Activated T-helper 1 cell treated with anti-CD3 and anti-CD28 coated beads, Interleukin-12 subunit alpha, Interleukin-12 subunit beta, Interleukin-2, Interleukin-4 antibody, amounts not matched to agents 30 ng/mL and 10 ng/mL and 1 ng/mL, durations not matched to agents 14 hours and 24 hours and 36 hours (primary cell): Measurements from ENCODE around the gene LRRK1. TPM values are rescaled to one million over a fixed set of nuclear protein-coding genes. Genes with fewer than 3 reads are reported as not detected.

ENCODE experiments used
- DNase-seq: peaks from one replicate; pipeline ENCODE4 v3.0.0; 2021; ENCODE audit warnings: low spot score
- H3K27ac Mint-ChIP-seq: one replicate; pipeline ENCODE4 v1.8.0; 2021; ENCODE audit warnings: mild to moderate bottlenecking, mixed read lengths
- H3K27me3 Mint-ChIP-seq: one replicate; pipeline ENCODE4 v1.8.0; 2022; ENCODE audit warnings: mild to moderate bottlenecking, moderate library complexity, mixed read lengths; ENCODE audit not compliant: insufficient read depth
- H3K36me3 Mint-ChIP-seq: one replicate; pipeline ENCODE4 v1.8.0; 2021; ENCODE audit warnings: low read depth, mixed read lengths
- H3K4me1 Mint-ChIP-seq: one replicate; pipeline ENCODE4 v1.8.0; 2021; ENCODE audit warnings: low read depth, mixed read lengths
- H3K4me3 Mint-ChIP-seq: one replicate; pipeline ENCODE4 v1.8.0; 2021; ENCODE audit warnings: mild to moderate bottlenecking, moderate library complexity, mixed read lengths
- H3K9me3 Mint-ChIP-seq: one replicate; pipeline ENCODE4 v1.8.0; 2021; ENCODE audit warnings: mixed read lengths
- intact Hi-C: fragments of 100-400 bp; cut with micrococcal nuclease; formaldehyde crosslinking; loops from one replicate; pipeline ENCODE4 v1.15.1; 2024
- total RNA-seq: library from RNA; stranded (reverse); gene quantifications from 2 replicates; pipeline ENCODE4 v1.2.3, GENCODE V29; 2022

The LRRK1 gene
- total RNA-seq, 1 donor from 2014 or later = 1.9 TPM

DNA sequence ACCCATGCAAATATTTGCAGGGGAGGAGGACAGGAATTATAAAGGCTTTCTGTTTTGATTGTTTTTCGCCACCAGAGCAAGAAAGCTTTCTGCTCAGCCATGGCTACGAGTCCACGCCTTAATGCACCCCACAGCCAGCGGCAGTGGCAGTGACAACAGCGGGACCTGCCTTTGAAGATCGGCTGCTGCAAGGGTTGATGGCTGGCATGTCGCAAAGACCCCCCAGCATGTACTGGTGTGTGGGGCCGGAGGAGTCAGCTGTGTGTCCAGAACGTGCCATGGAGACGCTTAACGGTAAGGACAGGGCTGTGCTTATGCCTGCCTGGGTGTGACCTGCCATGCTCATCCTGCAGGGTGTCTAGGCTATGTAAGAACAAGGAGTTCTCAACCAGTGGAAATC, 5.3 kb downstream of the LRRK1 start:
- Mint-ChIP-seq H3K4me3 (no peak overlapping the region), H3K4me1 (peaks cover 12% of the 10 kb centered on the region), H3K27ac (no peak overlapping the region), H3K27me3 (peaks cover 37% of the 10 kb centered on the region), H3K9me3 (no peaks in the 10 kb centered on the region), H3K36me3 (no peaks in the 10 kb centered on the region)
- intact Hi-C loops = no loop called here
- DNase-seq = no peak

DNA sequence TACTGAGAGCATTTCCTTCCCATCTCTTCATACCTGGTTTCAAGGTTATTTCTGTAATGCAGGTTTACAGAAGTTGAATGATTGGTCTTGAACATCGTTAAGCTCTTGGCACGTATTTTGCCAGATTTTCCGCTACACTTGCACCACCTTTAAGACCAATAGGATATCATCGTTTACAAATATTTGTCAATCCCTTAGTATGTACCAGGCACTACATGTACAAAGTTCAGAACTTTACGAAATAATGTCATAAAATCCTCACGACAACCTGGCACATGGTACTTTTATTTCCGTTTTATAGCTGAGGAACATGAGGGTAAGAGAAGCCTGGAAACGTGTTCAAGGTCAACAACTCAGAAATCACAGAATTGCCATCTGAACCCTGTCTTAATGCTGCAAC, 6.3 kb downstream of the LRRK1 start:
- intact Hi-C loops = no loop called here
- H3K4me1 Mint-ChIP-seq = peaks cover 12% of the 10 kb centered on the region

DNA sequence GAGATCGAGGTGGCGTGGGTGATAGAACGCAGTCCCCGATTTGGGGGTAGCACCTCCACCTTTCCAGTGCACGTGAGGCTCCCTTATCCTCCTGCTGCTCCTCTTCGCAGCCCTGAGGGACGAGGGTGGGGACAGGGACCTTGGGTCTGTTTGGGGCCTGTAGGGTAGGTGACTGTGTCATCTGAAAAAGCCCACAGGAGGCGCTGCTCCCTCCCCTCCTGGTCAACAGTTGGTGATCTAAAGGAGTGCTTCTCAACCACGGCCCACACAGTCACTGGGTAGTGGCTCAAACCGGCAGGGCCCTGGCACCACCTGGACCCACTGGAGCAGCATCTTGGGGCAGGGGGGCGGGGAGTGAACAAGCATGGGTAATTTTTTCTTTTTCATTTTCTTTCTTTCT, 7.1 kb downstream of the LRRK1 start:
- no peak for DNase-seq
- H3K27me3 Mint-ChIP-seq = peaks cover 23% of the 10 kb centered on the region
- no peak overlapping the region for H3K4me3 Mint-ChIP-seq
- no peak overlapping the region for H3K27ac Mint-ChIP-seq
- intact Hi-C loops = no loop called here
- peaks cover 12% of the 10 kb centered on the region for H3K4me1 Mint-ChIP-seq
- H3K36me3 Mint-ChIP-seq = no peaks in the 10 kb centered on the region
- H3K9me3 Mint-ChIP-seq = no peaks in the 10 kb centered on the region

More for the DNA sequence above, 6.3 kb downstream of the LRRK1 start:
- no peak overlapping the region for H3K27ac Mint-ChIP-seq
- peaks cover 30% of the 10 kb centered on the region for H3K27me3 Mint-ChIP-seq
- H3K4me3 Mint-ChIP-seq = no peak overlapping the region
- no peaks in the 10 kb centered on the region for H3K36me3 Mint-ChIP-seq
- H3K9me3 Mint-ChIP-seq = no peaks in the 10 kb centered on the region
- no peak for DNase-seq

DNA sequence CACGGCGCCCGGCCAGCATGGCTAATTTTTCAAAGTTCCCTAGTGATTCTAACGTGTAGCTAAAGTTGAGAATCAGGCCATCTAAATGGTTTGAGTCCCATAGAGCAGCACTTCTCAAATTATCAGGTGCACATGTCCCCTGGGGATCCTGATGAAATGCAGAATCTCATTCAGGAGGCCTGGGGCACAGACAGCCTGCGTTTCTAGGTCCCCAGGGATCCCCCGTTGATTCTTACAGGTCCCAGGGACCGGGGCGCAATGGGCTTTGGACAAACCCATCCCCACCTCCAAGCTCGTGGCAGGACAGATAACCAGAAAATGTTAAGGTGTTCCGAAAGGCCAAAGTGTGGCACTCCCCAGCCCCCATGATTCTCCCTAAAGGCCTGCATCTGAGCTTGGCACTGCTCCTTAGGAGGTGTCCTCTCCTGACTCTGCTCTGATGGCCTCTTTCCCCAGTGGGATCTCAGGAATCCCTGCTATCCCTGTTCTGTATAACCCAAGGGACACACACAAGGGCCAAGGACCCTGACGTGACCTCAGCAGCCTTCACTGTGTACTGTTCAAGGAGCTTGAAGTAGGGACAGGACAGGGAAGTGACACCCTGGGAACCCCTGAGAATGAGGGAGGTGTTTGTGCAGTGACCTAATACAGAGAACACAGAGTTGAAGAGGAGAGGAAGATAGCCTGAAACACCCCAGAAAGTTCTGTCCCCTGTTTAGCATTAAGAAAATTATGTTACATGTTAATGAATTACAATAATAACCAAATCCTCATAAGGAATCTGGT, 8.0 kb downstream of the LRRK1 start:
- peaks cover 7% of the 10 kb centered on the region for H3K4me1 Mint-ChIP-seq
- H3K27ac Mint-ChIP-seq = no peak overlapping the region
- peaks cover 17% of the 10 kb centered on the region for H3K27me3 Mint-ChIP-seq
- H3K36me3 Mint-ChIP-seq = no peaks in the 10 kb centered on the region
- intact Hi-C loops = no loop called here
- H3K9me3 Mint-ChIP-seq = no peaks in the 10 kb centered on the region
- no peak for DNase-seq
- H3K4me3 Mint-ChIP-seq = no peak overlapping the region

DNA sequence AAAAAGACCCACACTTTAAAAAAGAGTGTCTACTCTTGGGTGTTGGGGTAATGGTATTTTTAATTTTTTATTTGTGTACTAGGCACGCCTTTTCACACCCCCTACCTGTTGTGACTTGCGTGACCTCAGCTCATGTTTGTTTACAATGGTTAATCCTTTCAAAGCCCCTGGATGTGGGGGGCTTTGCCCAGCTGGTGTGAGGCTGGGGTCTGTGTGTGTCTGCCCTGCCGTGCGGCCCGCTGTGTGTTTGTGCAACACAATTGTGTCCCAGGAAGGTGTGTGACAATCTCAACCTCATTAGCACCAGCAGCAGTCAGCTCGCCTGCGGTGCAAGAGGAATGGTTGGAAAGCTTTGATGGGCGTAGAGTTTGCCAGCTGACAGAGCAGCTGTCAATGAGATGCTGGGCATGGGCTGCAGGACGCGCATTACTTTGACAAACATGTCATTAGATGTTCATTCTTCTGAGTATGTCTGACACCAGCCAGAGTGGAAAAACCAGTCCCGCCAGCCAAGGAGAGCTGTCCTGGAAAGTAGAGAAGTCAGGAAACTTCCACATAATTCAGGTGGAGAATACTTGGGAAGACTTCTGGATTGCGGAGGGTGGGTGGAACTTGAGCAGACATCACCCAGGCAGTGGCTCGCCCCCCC, 9.6 kb downstream of the LRRK1 start:
- Mint-ChIP-seq H3K27me3 (peaks cover 7% of the 10 kb centered on the region), H3K9me3 (no peaks in the 10 kb centered on the region), H3K36me3 (no peaks in the 10 kb centered on the region), H3K4me3 (no peak overlapping the region), H3K27ac (no peak overlapping the region), H3K4me1 (no peaks in the 10 kb centered on the region)
- intact Hi-C loops = no loop called here
- no peak for DNase-seq

DNA sequence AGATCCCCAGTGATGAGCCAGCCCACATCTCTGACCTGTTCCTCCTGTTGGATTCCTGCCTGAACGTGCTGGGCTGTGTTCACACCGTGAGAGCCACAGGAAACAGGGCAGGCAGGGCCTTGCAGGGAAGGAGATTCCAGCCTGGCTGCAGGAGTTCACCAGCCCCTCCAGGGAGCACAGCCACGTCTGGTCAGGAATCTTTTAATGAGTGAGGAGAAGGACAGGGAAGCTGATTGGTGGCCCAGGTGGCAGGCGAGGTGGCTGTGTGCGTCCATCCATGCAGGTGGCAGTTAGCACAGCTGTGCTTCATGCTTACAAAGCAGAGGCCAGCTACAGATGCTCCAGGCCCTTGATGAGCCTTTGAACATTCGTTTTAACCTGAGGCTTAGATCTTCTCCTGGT, 10.5 kb downstream of the LRRK1 start:
- Mint-ChIP-seq H3K27ac (no peak overlapping the region), H3K27me3 (no peaks in the 10 kb centered on the region)

DNA sequence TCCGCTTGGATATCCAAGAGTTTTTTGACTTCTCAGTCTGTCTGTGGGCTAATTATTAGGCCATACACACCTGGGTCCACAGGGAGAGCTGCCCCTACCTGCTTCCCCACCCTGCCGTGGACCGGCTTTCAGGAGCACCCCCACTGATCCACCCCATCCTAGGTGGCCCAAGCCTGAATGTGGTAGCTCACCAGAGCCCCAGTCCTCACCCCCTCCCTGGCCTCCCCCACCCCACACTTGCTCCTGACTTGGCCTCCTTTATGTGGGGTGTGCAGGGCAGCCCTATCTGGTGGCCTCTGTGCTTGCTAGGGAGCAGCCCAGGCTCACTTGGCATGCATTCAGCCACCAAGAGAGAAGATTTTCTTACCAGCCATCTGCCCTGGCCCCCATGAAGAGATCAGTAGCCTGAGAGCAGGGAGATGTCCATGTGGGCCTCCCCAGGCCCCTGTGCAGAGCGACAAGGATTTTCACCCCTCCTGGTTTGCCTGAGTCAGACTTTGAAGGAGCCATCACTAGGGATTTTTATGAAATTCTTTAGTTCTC, 11.2 kb downstream of the LRRK1 start:
- intact Hi-C loops = no loop called here
- H3K9me3 Mint-ChIP-seq = no peaks in the 10 kb centered on the region
- no peaks in the 10 kb centered on the region for H3K36me3 Mint-ChIP-seq
- H3K4me3 Mint-ChIP-seq = no peak overlapping the region
- H3K4me1 Mint-ChIP-seq = no peaks in the 10 kb centered on the region
- peaks cover 7% of the 10 kb centered on the region for H3K27me3 Mint-ChIP-seq
- no peak for DNase-seq
- H3K27ac Mint-ChIP-seq = no peak overlapping the region

More for the DNA sequence above, 10.5 kb downstream of the LRRK1 start:
- Mint-ChIP-seq H3K9me3 (no peaks in the 10 kb centered on the region), H3K4me1 (no peaks in the 10 kb centered on the region), H3K4me3 (no peak overlapping the region), H3K36me3 (no peaks in the 10 kb centered on the region)
- intact Hi-C loops = no loop called here
- DNase-seq = no peak

DNA sequence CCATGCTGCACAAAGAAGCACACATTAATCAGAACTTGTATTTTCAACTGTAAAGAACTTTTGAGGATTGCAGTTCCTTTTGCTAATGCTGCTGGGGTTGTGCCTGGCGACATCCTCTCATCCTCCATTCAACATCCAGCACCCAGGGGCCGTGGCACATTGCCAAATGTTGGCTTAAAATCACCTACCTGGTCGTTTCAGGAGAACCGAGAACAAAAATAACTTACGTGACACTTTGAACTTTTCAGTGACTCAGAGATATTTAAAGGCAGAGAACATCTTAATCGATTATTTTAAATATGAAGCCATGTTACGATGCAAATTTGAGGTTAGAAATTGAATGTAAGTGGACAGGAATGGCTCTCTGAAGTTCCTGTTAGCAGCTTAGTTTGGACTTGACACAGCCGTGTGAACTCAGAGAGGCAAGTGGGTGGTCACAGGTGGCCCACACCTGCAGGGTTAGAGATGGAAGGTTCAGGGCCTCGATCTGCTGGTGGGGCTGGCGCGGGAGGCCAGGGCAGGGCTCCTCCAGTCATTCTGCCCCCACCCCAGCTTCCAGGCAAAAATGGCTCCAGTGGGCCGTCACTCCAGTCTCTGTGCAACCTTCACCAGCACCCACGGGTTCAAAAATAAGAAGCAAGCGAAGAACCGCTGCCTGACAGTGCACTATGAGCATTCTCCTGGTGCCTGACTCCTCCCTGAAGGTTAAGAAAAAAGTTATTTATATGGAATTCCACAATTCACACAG, 12.2 kb downstream of the LRRK1 start:
- intact Hi-C loops = no loop called here
- H3K27me3 Mint-ChIP-seq = peaks cover 7% of the 10 kb centered on the region
- H3K9me3 Mint-ChIP-seq = no peaks in the 10 kb centered on the region
- H3K36me3 Mint-ChIP-seq = no peaks in the 10 kb centered on the region
- no peak for DNase-seq
- no peak overlapping the region for H3K27ac Mint-ChIP-seq
- no peaks in the 10 kb centered on the region for H3K4me1 Mint-ChIP-seq
- H3K4me3 Mint-ChIP-seq = no peak overlapping the region

DNA sequence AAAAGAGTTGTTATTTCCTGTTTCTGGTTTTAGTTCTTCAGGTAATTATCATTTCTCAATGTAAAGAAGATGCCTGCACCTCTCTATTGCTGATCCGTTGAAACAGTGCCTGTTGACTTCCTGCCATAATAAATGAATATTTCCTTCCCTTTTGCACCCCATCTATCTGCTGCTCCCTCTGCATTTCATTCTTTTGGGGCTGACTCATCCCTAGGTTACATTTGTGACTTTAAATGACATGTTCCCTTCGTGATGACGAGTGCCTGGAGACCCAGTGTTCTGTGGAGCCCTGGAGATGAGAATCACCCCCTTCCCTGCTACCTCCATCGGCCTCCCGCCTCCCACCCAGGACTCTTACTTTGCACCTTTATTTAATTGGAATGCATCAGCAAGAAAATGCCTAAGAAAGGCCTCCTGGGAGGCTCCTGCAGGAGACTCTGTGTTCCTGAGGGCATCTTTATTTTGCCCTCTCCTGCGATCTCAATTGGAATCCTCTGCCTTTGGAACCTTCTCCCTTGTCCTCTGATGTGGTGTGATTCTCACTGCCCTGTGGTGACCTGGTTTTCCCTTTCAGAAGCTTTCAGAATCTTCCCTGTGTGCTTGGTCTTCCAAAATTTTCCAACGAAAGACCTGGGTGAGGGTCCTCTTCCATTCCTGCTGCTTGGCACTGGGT, 13.7 kb downstream of the LRRK1 start:
- Mint-ChIP-seq H3K27me3 (peaks cover 7% of the 10 kb centered on the region), H3K27ac (no peak overlapping the region), H3K4me3 (no peak overlapping the region), H3K4me1 (no peaks in the 10 kb centered on the region), H3K36me3 (no peaks in the 10 kb centered on the region), H3K9me3 (no peaks in the 10 kb centered on the region)
- intact Hi-C loops = no loop called here
- no peak for DNase-seq

DNA sequence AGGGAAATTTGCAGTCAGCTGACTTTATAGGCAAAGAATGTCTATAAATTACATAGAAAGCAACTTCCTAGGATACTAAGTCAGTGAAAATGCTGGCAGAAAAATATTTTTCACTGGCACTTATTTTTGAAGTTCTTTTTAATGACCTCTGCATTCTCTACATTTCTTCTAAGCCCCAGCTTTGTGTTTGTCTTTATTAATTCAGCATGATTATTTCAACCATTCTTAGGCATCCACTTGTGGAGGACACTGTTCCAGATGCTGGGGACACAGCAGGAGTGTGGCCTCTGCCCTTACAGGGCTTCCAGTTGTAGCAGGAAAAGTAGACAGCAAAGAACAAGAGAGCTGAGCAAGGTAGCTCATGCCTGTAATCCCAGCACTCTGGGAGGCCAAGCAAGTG, 15.0 kb downstream of the LRRK1 start:
- Mint-ChIP-seq H3K4me1 (no peaks in the 10 kb centered on the region), H3K9me3 (no peaks in the 10 kb centered on the region), H3K4me3 (no peak overlapping the region), H3K36me3 (no peaks in the 10 kb centered on the region), H3K27ac (no peak overlapping the region), H3K27me3 (peaks cover 9% of the 10 kb centered on the region)
- no peak for DNase-seq
- intact Hi-C loops = no loop called here

DNA sequence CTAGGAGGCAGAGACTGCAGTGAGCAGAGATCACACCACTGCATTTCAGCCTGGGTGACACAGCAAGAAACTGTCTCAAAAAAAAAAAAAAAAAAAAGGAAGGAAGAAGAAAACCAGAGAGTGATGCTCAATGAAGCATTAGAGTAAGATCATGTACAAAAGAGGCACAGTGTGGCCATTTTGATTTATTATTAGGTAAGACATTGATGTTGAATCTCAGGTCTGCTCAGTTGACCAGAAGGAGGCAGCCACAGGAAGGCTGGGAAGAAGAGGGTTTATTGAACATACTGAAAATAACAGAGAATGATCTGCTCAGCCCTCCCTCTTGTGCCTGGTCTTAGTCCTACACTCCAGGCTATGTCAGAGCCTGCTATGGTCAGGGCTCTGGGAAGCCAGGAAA, 15.6 kb downstream of the LRRK1 start:
- DNase-seq = no peak
- Mint-ChIP-seq H3K36me3 (no peaks in the 10 kb centered on the region), H3K4me3 (no peak overlapping the region), H3K27me3 (peaks cover 9% of the 10 kb centered on the region), H3K4me1 (no peaks in the 10 kb centered on the region), H3K27ac (no peak overlapping the region), H3K9me3 (no peaks in the 10 kb centered on the region)
- intact Hi-C loops = no loop called here

DNA sequence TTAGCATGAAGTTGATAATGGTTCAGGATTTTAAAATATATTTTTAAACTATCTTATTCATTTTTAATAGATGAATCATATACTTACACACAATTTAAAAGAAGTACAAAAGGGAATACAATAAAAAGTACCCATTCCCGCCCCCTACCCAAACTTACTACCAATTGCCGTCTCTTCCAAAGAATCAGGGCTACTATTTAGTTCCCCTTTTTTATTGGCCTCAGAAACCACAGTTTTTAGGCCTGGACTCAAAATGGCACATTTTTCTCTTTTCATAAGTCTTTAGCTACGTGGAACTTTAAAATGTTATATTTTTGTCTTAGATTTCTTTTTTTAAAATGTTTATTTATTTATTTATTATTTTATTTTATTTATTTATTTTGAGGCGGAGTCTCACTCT, 18.0 kb downstream of the LRRK1 start:
- DNase-seq = no peak
- no peak overlapping the region for H3K4me3 Mint-ChIP-seq
- peaks cover 9% of the 10 kb centered on the region for H3K27me3 Mint-ChIP-seq
- no peaks in the 10 kb centered on the region for H3K4me1 Mint-ChIP-seq
- no peaks in the 10 kb centered on the region for H3K9me3 Mint-ChIP-seq
- H3K27ac Mint-ChIP-seq = no peak overlapping the region
- intact Hi-C loops = no loop called here
- no peaks in the 10 kb centered on the region for H3K36me3 Mint-ChIP-seq
